HEK293 (cell line): Measurements from ENCODE around the gene EYA2.

Experiments
- ZNF140 ChIP-seq: fragments of 450-650 bp; formaldehyde crosslinking; IDR thresholded peaks from 2 replicates; pipeline ENCODE4 v1.5.1; 2016; ENCODE audit warnings: missing biosample characterization, missing genetic modification characterization
- TF ChIP-seq, protein P1 (sequence below): fragments of 450-650 bp; formaldehyde crosslinking; IDR thresholded peaks from 2 replicates; pipeline ENCODE4 v1.5.1; 2016; ENCODE audit warnings: missing biosample characterization, missing genetic modification characterization

DNA sequence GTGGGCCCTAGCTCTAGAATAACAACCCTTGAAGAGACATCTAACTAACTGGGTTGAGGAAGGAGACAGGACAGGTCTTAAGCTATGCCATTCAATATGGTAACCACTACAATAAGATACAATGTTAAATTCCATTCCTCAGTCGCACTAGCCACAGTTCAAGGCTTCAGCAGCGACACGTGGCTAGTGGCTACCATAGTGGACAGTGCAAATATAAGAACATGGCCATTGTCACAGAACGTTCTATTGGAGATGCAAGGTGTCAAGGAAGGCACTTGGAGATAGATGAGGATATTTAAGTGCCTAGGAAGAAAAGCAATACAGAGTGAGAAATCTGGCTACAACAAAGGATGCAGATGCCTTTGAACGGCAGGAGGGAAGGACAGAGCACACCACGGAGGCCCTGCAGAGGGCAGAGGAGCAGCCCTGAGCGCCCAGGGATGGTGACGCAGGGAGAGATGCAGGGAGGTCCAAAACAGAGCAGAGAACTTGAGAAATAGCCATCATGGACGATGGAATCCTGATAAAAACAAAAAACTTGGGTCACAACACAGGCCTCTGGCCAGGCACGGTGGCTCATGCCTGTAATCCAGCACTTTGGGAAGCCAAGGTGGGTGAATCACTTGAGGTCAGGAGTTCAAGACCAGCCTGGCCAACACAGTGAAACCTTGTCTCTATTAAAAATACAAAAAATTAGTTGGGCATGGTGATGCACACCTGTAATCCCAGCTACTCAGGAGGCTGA, 321.2 kb downstream of the EYA2 start:
- no peak for TF ChIP-seq ZNF140
- TF ChIP-seq, protein P1, sequence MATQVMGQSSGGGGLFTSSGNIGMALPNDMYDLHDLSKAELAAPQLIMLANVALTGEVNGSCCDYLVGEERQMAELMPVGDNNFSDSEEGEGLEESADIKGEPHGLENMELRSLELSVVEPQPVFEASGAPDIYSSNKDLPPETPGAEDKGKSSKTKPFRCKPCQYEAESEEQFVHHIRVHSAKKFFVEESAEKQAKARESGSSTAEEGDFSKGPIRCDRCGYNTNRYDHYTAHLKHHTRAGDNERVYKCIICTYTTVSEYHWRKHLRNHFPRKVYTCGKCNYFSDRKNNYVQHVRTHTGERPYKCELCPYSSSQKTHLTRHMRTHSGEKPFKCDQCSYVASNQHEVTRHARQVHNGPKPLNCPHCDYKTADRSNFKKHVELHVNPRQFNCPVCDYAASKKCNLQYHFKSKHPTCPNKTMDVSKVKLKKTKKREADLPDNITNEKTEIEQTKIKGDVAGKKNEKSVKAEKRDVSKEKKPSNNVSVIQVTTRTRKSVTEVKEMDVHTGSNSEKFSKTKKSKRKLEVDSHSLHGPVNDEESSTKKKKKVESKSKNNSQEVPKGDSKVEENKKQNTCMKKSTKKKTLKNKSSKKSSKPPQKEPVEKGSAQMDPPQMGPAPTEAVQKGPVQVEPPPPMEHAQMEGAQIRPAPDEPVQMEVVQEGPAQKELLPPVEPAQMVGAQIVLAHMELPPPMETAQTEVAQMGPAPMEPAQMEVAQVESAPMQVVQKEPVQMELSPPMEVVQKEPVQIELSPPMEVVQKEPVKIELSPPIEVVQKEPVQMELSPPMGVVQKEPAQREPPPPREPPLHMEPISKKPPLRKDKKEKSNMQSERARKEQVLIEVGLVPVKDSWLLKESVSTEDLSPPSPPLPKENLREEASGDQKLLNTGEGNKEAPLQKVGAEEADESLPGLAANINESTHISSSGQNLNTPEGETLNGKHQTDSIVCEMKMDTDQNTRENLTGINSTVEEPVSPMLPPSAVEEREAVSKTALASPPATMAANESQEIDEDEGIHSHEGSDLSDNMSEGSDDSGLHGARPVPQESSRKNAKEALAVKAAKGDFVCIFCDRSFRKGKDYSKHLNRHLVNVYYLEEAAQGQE = no peak
